Measurements from ENCODE around the gene AOAH.
"Not testable (repeated sequence)": the region's sequence is repeated elsewhere in the genome, so short reads cannot be mapped to it uniquely, and the experiment has no call there.

The AOAH gene

DNA sequence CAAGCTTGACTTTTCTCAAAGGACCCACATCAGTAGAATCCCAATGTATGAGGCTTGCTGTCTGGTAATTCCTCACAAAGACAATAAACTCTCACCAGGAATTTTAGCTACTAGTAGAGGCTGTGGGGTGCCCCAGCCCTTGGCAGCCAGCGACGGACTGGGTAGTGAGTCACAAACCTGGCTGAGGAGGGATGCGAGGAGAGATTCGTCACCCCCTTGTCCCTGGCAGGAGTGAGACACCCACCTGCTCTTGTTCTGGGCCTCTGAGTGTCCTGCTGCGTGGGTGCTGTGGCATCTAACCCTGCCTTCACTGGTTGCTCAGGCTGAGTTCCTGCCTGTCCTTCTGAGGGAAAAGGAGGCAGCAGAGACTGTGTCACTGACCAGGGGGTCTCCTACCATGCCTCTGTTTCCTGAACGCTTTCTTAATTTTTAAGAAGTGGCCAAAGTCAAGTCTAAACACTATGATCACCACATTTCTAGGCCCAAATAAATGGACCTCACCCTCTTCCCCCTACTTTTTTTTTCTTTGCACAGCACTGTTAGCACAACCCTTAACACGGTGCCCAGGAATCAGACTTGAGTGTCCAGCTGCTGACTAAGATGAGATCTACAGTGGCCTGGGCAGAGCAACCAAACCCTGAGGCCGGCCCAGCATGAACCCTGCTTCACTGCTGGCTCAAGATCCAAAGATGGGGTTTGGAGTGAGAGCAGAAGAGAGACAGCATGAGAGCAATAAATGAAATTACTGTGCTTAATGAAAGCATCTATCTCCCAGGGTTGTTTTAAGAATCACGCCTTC is 188.2 kb downstream of the AOAH start:
- no peak for DNase-seq

DNA sequence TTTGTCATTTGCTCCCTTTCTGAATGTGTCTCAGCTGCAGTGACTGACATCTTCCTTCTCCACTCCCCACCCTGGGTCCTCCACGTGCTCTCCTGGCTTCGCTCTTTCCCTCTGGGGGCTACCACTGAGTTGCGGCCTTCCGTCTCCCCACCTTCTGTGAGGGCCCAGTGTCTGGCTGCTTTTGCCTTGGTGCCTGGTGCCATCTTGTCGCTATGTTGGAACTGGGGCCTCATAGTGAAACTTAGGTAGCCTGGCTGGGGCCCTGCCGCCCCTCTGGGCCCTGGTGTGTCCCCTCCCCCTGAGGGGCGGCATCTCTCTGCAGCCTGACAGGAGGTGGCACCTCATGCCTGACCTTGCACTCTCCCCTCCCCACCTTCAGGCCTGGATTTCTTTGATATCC is 190.6 kb downstream of the AOAH start:
- no peak for DNase-seq

GRCh38 chr7:36532981-36533499 is 191.3 kb downstream of the AOAH start:
- DNase-seq, result no peak

GRCh38 chr7:36531951-36532350 is 192.3 kb downstream of the AOAH start:
- DNase-seq, result no peak

GRCh38 chr7:36530456-36530855 is 193.8 kb downstream of the AOAH start:
- DNase-seq, result no peak

DNA sequence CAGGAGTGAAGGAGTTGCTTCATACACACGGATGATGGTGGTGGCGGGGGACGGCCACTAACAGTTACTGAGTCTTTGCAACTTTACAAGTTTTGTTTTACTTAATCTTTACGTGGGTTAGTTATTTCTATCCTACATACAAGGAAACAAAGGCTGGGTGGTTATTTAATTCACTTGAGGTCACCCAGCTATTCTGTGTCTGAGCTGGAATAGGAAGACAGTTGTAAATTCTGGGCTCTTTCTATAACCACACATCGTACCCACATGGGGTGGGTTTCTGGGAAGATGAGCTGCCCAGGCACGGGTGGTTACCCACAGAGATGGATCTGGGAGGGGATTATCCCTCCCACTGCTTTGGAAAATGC is 196.8 kb downstream of the AOAH start:
- DNase-seq, result no peak

GRCh38 chr7:36526863-36527548 is 197.3 kb downstream of the AOAH start:
- DNase-seq, result no peak

DNA sequence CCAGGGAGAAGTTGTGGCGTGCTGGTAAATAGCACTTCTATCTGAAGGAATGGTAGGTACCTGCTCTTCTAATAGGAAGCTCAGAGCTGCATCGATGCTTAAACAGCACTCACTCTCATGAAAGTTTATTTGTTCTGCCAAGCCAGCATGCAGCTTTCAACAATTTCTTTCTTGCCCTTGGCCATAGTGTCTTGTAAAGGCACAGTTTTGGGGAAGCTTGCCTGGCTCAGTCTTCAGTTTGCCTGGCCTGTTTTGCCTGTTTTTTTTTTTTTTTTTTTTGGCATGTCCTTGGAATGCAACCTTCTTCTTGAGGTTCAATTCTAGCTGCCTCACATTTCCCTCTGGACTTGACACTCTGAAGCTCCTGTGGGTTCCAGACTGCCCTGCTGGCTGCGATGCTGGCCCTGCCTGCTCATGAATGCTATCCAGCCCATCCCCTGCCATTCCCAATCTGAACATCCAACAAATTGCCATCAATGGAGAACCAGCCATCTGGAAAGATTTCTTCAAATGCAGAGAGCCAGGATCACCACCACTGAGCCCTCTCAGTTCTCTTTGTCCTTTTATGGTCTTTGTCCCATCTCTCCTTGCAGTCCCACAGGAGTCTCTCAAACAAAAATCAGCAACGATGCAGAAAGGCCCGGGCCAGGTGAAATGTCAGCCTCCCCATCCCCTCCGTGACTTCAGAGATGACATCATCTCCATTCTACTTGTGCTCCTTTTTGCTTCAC is 200.8 kb downstream of the AOAH start:
- no peak for DNase-seq

DNA sequence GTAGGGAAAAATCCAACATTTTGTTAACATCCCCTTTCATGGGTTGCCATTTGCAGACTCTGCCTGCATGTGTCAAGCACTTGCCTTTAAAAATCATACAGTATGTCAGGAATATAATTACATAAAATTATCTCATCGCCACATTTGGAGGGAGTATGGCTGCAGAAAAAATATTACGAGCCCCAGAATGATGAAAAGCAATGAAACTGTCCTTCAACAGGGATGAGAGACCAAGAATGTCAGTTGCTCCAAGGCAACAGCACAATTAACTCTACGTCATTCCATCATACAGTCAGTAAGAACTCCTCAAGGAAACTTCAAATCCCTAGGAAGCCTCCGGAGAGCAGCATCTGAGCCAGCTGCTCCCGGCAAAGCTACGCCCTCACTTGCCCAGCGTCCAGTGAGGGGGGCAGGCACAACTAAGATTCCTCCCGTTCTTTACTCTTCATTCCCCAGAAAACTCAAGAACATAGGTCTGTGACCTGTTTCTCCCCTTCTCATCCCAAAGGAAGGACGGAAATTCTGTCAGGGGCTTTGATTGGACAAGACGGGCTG is 201.8 kb downstream of the AOAH start:
- DNase-seq, result no peak

DNA sequence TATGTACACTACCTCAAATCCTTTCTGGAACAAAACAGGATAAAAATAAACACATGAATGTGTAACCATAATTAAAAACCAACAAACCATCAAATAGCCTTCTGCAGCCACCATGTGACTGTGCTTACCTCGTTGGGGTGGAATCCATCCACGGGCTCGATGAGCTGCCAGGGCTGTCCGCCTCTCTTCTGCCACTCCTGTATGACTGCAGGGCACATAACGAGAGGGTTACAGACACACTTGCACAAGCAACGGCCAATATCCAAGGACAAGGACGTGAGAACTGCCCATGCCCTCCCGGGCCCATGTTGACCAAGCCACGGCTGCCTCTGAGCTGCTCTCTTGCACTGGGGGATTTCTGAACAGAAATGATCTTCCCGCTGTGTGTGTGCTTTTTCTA is 202.4 kb downstream of the AOAH start:
- DNase-seq, result no peak

DNA sequence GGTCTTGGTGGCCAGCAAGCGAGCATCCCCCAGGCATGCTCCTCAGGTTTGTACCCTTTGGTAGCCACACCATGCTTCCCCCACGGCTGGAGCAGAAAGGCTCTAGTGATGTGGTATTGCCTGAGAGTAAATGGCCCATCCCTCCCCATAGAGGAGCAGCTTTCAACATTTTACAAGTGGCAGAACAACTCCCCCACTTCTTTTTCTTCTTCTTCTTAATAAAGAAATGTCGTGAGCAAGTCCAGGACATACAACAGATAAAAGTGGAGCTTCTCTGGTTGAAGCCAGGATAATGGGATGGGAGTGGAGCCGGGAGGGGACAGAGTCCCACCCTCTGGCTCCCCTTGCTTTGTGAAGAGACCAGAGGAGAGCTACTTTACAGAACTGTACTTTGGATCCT is 203.2 kb downstream of the AOAH start:
- DNase-seq, result no peak

- DNase-seq, result no peak
Observed at GRCh38 chr7:36515847-36516246, 208.4 kb downstream of the AOAH start.

DNA sequence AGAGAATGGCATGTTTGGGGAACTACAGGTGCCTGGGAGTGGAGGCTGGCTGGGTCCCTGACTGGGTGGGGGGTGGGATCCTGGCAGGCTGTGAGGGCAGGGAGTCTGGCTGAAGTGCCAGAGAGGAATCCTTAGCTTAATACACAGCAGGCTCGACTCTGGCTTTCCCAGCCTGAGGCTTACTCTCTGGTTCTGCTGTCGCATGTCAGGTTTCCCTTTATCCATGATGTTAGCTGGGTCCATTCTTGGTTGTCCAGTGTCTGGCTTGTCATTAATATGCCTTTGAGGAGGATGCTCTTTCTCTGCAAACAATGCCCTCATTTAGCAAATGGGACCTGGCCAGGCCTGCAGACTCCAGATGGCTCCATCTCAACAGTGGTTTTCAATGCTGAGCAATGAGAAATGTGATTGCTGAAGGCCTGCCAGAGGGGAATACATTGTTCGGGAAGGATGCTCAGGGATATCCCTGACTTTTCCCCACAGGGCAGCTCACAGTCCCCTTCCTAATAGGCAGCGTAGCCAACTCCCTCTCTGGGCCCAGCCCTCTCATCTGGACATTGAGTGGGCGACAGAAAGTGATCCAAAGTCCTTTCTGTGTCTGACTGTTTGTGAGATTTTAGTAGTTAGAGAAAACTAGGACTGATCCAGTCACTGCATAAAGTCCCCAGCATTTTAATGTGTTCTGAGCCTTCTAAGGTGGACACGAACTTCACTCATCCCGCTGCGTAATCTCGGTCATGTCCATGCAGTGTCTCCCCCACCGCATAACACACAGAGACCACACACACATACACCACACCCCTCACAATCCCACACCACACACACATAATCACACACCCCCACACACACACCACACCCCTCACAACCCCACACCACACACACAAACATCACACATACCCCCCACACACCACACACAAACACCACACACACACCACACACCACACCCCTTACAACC is 209.7 kb downstream of the AOAH start:
- DNase-seq, result no peak

GRCh38 chr7:36513393-36513792 is 210.9 kb downstream of the AOAH start:
- no peak for DNase-seq

DNA sequence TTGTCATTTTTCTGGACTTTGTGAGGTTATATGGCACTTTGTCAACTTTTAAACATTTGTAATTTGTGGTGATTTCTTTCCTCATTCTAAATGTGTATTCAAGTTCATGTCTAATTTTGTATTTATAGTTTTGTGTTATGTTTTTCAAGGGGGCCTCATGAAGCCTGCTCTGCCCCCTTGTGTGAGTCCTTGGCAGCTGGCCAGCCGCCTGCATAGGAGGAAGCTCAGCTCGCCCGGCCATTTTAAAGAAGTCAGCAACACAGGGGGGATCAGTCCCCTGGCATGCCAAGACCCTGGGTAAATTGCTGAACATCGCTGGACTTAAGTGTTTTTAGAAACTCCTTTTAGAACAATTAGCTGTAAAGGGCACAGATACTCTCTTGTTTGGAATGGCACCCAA is 211.7 kb downstream of the AOAH start:
- DNase-seq, result no peak

- no peak for DNase-seq
Observed at GRCh38 chr7:36509962-36510361, 214.3 kb downstream of the AOAH start.

DNA sequence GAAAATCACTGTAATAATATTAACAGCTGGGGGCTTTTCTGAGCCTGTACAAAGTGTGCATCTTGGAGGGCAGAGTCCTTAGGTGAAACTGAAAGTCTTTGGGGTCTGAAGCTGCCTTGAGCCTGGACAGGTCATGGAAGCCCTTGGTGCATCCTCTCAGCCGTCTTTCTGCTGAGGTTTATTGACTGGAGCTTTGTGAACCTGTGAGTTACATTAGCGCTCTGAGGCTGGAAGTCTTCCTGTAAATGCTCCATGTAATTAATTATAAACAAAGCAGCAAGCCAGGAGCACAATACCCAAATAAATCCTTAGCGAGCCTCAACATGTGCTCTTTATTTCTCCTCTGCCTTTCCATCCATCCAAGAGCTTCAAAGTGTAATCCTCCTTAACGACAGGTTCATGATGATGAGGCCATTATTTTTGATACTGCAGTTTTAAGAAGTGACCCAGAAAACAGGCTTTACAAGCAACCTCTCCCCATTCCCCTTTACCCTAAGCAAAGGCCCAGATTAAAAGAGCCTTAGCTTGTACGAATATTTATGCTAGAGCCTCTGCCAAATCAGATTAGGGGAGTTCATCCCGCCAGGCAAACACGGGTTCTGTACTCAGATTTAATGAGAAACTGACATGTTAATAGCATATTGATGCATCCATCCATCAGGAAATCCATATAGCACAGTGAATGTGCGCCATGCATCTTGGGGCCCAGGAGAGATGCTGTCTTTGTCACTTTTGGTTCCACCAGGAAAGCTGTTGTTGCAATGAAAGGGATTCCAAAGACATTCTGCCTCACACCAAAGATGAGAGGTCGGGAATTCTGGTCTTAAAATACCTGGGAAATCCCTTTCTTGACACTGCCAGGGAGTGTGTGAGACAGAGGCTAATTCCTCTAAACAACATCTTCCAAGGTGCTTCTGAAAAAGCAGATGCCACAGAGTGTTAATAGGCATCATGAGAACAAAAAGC is 216.5 kb downstream of the AOAH start:
- peak in 1 of 2 experiments; percentile 13 for DNase-seq

GRCh38 chr7:36506820-36507219 is 217.5 kb downstream of the AOAH start:
- no peak for DNase-seq

GRCh38 chr7:36506130-36506798 is 218.0 kb downstream of the AOAH start:
- no peak for DNase-seq

- DNase-seq, result not testable (repeated sequence)
Observed at GRCh38 chr7:36504617-36505016, 219.7 kb downstream of the AOAH start.
